Activated CD8-positive, alpha-beta T cell treated with anti-CD3 and anti-CD28 coated beads for 36 hours (primary cell): Measurements from ENCODE around the gene PGA3. TPM values are rescaled to one million over a fixed set of nuclear protein-coding genes. Genes with fewer than 3 reads are reported as not detected.
"Not testable (repeated sequence)": the region's sequence is repeated elsewhere in the genome, so short reads cannot be mapped to it uniquely, and the experiment has no call there.

ENCODE experiments used
- ATAC-seq: fragments of 200-7000 bp; cut with Tn5 transposase; one replicate; pipeline ENCODE4 v1.10.0; 2021; ENCODE audit warnings: mild to moderate bottlenecking, moderate library complexity
- CTCF ChIA-PET: fragments of 350-600 bp; sonication (Branson Sonifier 250); formaldehyde crosslinking; loops from one replicate; lab custom pipeline; 2021; ENCODE audit warnings: antibody characterized with exemption; lab: Charles Lee
- POLR2A ChIA-PET: fragments of 350-600 bp; sonication (Branson Sonifier 250); formaldehyde crosslinking; loops from one replicate; lab custom pipeline; 2021; ENCODE audit warnings: antibody characterized with exemption; lab: Charles Lee
- DNase-seq: peaks from one replicate; pipeline ENCODE4 v3.0.0-alpha.2; 2020
- H3K27ac Mint-ChIP-seq: one replicate; pipeline ENCODE4 v1.8.0; 2021; ENCODE audit warnings: mild to moderate bottlenecking, mixed read lengths
- H3K27me3 Mint-ChIP-seq: one replicate; pipeline ENCODE4 v1.8.0; 2021; ENCODE audit warnings: mixed read lengths
- H3K36me3 Mint-ChIP-seq: one replicate; pipeline ENCODE4 v1.8.0; 2021; ENCODE audit warnings: low read depth, mixed read lengths
- H3K4me1 Mint-ChIP-seq: one replicate; pipeline ENCODE4 v1.8.0; 2021; ENCODE audit warnings: low read depth, mixed read lengths
- H3K4me3 Mint-ChIP-seq: one replicate; pipeline ENCODE4 v1.8.0; 2021; ENCODE audit warnings: mild to moderate bottlenecking, moderate library complexity, mixed read lengths
- H3K9me3 Mint-ChIP-seq: one replicate; pipeline ENCODE4 v1.8.0; 2021; ENCODE audit warnings: mixed read lengths
- intact Hi-C: fragments of 100-400 bp; cut with micrococcal nuclease; formaldehyde crosslinking; loops from one replicate; pipeline ENCODE4 v1.10.0; 2022
- total RNA-seq, 2 experiments: library from RNA; stranded (reverse); gene quantifications; one replicate each; pipeline ENCODE4 v1.2.3, GENCODE V29; 2021

The PGA3 gene
- total RNA-seq, 2 experiments from 2014 or later = not detected

GRCh38 chr11:61218306-61218705 is 15.0 kb downstream of the PGA3 start:
- DNase-seq, H3K9me3 Mint-ChIP-seq, CTCF ChIA-PET, H3K4me1 Mint-ChIP-seq, ATAC-seq, intact Hi-C loops, H3K27me3 Mint-ChIP-seq, H3K27ac Mint-ChIP-seq, H3K4me3 Mint-ChIP-seq, H3K36me3 Mint-ChIP-seq, POLR2A ChIA-PET: not testable (repeated sequence)

GRCh38 chr11:61219016-61219415 is 15.7 kb downstream of the PGA3 start:
- CTCF ChIA-PET, H3K4me3 Mint-ChIP-seq, intact Hi-C loops, ATAC-seq, DNase-seq, H3K36me3 Mint-ChIP-seq, H3K4me1 Mint-ChIP-seq, POLR2A ChIA-PET, H3K27ac Mint-ChIP-seq, H3K9me3 Mint-ChIP-seq, H3K27me3 Mint-ChIP-seq: not testable (repeated sequence)

GRCh38 chr11:61222047-61222446 is 18.7 kb downstream of the PGA3 start, which contains the start of gene PGA4:
Gene PGA4 (plus strand): TSS chr11:61222347. CDS start chr11:61222401, 54 bp downstream.
- H3K36me3 Mint-ChIP-seq, H3K4me1 Mint-ChIP-seq, ATAC-seq, H3K27me3 Mint-ChIP-seq, POLR2A ChIA-PET, DNase-seq, H3K27ac Mint-ChIP-seq, H3K9me3 Mint-ChIP-seq, H3K4me3 Mint-ChIP-seq, CTCF ChIA-PET, intact Hi-C loops: not testable (repeated sequence)

GRCh38 chr11:61222692-61223091 is 19.4 kb downstream of the PGA3 start:
- H3K4me3 Mint-ChIP-seq, POLR2A ChIA-PET: not testable (repeated sequence)

GRCh38 chr11:61226457-61227137 is 23.3 kb downstream of the PGA3 start:
- H3K9me3 Mint-ChIP-seq, intact Hi-C loops, CTCF ChIA-PET, H3K4me1 Mint-ChIP-seq, H3K27me3 Mint-ChIP-seq, H3K4me3 Mint-ChIP-seq, ATAC-seq, H3K36me3 Mint-ChIP-seq, H3K27ac Mint-ChIP-seq, POLR2A ChIA-PET, DNase-seq: not testable (repeated sequence)

More at GRCh38 chr11:61222692-61223091, 19.4 kb downstream of the PGA3 start:
- H3K9me3 Mint-ChIP-seq, H3K4me1 Mint-ChIP-seq, DNase-seq, H3K36me3 Mint-ChIP-seq, H3K27me3 Mint-ChIP-seq, CTCF ChIA-PET, ATAC-seq, H3K27ac Mint-ChIP-seq, intact Hi-C loops: not testable (repeated sequence)

GRCh38 chr11:61229458-61229857 is 26.1 kb downstream of the PGA3 start:
- H3K4me1 Mint-ChIP-seq, H3K27ac Mint-ChIP-seq, H3K36me3 Mint-ChIP-seq, DNase-seq, ATAC-seq, H3K4me3 Mint-ChIP-seq, POLR2A ChIA-PET, intact Hi-C loops, CTCF ChIA-PET, H3K27me3 Mint-ChIP-seq, H3K9me3 Mint-ChIP-seq: not testable (repeated sequence)

- CTCF ChIA-PET, H3K4me1 Mint-ChIP-seq, H3K9me3 Mint-ChIP-seq, POLR2A ChIA-PET, intact Hi-C loops, DNase-seq, H3K27ac Mint-ChIP-seq, H3K36me3 Mint-ChIP-seq, H3K4me3 Mint-ChIP-seq, H3K27me3 Mint-ChIP-seq, ATAC-seq: not testable (repeated sequence)
Measured at GRCh38 chr11:61231033-61231432, 27.7 kb downstream of the PGA3 start.

GRCh38 chr11:61231585-61231984 is 28.3 kb downstream of the PGA3 start:
- H3K9me3 Mint-ChIP-seq, H3K4me3 Mint-ChIP-seq, ATAC-seq, CTCF ChIA-PET, H3K4me1 Mint-ChIP-seq, H3K27me3 Mint-ChIP-seq, POLR2A ChIA-PET, H3K36me3 Mint-ChIP-seq, intact Hi-C loops, H3K27ac Mint-ChIP-seq, DNase-seq: not testable (repeated sequence)

GRCh38 chr11:61232548-61233145 is 29.3 kb downstream of the PGA3 start:
- CTCF ChIA-PET, H3K27me3 Mint-ChIP-seq, ATAC-seq, H3K27ac Mint-ChIP-seq, POLR2A ChIA-PET, H3K9me3 Mint-ChIP-seq, DNase-seq, intact Hi-C loops, H3K36me3 Mint-ChIP-seq, H3K4me3 Mint-ChIP-seq, H3K4me1 Mint-ChIP-seq: not testable (repeated sequence)

- H3K9me3 Mint-ChIP-seq, H3K4me1 Mint-ChIP-seq, ATAC-seq, intact Hi-C loops, CTCF ChIA-PET, H3K27me3 Mint-ChIP-seq, DNase-seq, H3K4me3 Mint-ChIP-seq, H3K27ac Mint-ChIP-seq, H3K36me3 Mint-ChIP-seq, POLR2A ChIA-PET: not testable (repeated sequence)
Measured at GRCh38 chr11:61237130-61237529, 33.8 kb downstream of the PGA3 start.

- H3K36me3 Mint-ChIP-seq, H3K4me3 Mint-ChIP-seq, POLR2A ChIA-PET, H3K4me1 Mint-ChIP-seq, H3K27ac Mint-ChIP-seq, H3K27me3 Mint-ChIP-seq, intact Hi-C loops, ATAC-seq, DNase-seq, CTCF ChIA-PET, H3K9me3 Mint-ChIP-seq: not testable (repeated sequence)
Measured at GRCh38 chr11:61240288-61240687, 37.0 kb downstream of the PGA3 start.

GRCh38 chr11:61240875-61241274 is 37.6 kb downstream of the PGA3 start, which contains the start of gene PGA5:
Gene PGA5 (plus strand): TSS chr11:61241175. CDS start chr11:61241227, 52 bp downstream.
- H3K36me3 Mint-ChIP-seq, H3K27me3 Mint-ChIP-seq, ATAC-seq, intact Hi-C loops, CTCF ChIA-PET, DNase-seq, POLR2A ChIA-PET, H3K4me1 Mint-ChIP-seq, H3K9me3 Mint-ChIP-seq, H3K27ac Mint-ChIP-seq, H3K4me3 Mint-ChIP-seq: not testable (repeated sequence)
